Cardiac fibroblast (primary cell): ENCODE measurements around the gene MED13.

Experiments
- DNase-seq, 2 donors: peaks; one replicate each; pipeline versions ENCODE4 v3.0.0 to v3.0.0-alpha.2; 2010; ENCODE audit warnings: low read depth in 2 of 2
- H3K4me3 ChIP-seq, 2 donors: replicated peaks in 1 of 2; 1 replicate in 1 of 2; 2 replicates in 1 of 2; pipeline ENCODE4 v1.5.1; 2011; ENCODE audit warnings: low read depth in 2 of 2, low read length in 2 of 2, mild to moderate bottlenecking in 2 of 2, moderate library complexity in 1 of 2
- CTCF ChIP-seq: IDR thresholded peaks from one replicate; pipeline ENCODE4 v1.5.1; 2011; ENCODE audit warnings: low read depth, mild to moderate bottlenecking, low read length, inconsistent platforms

MED13 gene

GRCh38 chr17:62109378-62109902 is 44.4 kb upstream of the MED13 start:
- DNase-seq, result peak; percentile 57 to 76
- no peak overlapping the region for H3K4me3 ChIP-seq

GRCh38 chr17:62105861-62106260 is 40.8 kb upstream of the MED13 start:
- H3K4me3 ChIP-seq, result no peak overlapping the region
- TF ChIP-seq CTCF, result no peak

More at GRCh38 chr17:62109378-62109902, 44.4 kb upstream of the MED13 start:
- TF ChIP-seq CTCF, result peak; percentile 77

GRCh38 chr17:62105357-62105756 is 40.3 kb upstream of the MED13 start:
- no peak for DNase-seq
- H3K4me3 ChIP-seq, result no peak overlapping the region
- TF ChIP-seq CTCF, result no peak

More at GRCh38 chr17:62105861-62106260, 40.8 kb upstream of the MED13 start:
- DNase-seq, result no peak

- no peak for DNase-seq
- H3K4me3 ChIP-seq, result no peak overlapping the region
- no peak for TF ChIP-seq CTCF
Observed at GRCh38 chr17:62101515-62101914, 36.4 kb upstream of the MED13 start.

- TF ChIP-seq CTCF, result no peak
- no peak overlapping the region for H3K4me3 ChIP-seq
- no peak for DNase-seq
Observed at GRCh38 chr17:62101090-62101489, 36.0 kb upstream of the MED13 start.

- no peak overlapping the region for H3K4me3 ChIP-seq
- DNase-seq, result no peak
- TF ChIP-seq CTCF, result no peak
Observed at GRCh38 chr17:62100055-62100454, 35.0 kb upstream of the MED13 start.

GRCh38 chr17:62099532-62099931 is 34.5 kb upstream of the MED13 start:
- TF ChIP-seq CTCF, result no peak
- no peak overlapping the region for H3K4me3 ChIP-seq
- DNase-seq, result no peak
